Calu3 (cell line): ENCODE measurements around the gene SFXN1. TPM values are rescaled to one million over a fixed set of nuclear protein-coding genes. Genes with fewer than 3 reads are reported as not detected.

Experiments used
- BruUV-seq: library from RNA; stranded (reverse); fragments of 400-500 nt; replicated peaks from 2 replicates; lab custom pipeline; 2021; lab: Mats Ljungman, UMichigan
- CTCF ChIA-PET: fragments of 300-600 bp; sonication (Branson Sonifier 250); formaldehyde crosslinking; loops from one replicate; lab custom pipeline; 2022; ENCODE audit warnings: antibody characterized with exemption; lab: Charles Lee
- DNase-seq: peaks from one replicate; pipeline ENCODE4 v3.0.0; 2022
- H3K27ac Mint-ChIP-seq: one replicate; pipeline ENCODE4 v1.8.0; 2022; ENCODE audit warnings: mixed read lengths; ENCODE audit not compliant: unreplicated experiment
- H3K27me3 Mint-ChIP-seq: one replicate; pipeline ENCODE4 v1.8.0; 2022; ENCODE audit warnings: mixed read lengths; ENCODE audit not compliant: unreplicated experiment
- H3K36me3 Mint-ChIP-seq: one replicate; pipeline ENCODE4 v1.8.0; 2022; ENCODE audit warnings: mild to moderate bottlenecking, moderate library complexity, mixed read lengths; ENCODE audit not compliant: insufficient read depth, unreplicated experiment
- H3K4me1 Mint-ChIP-seq: one replicate; pipeline ENCODE4 v1.8.0; 2022; ENCODE audit warnings: mild to moderate bottlenecking, low read depth, mixed read lengths; ENCODE audit not compliant: unreplicated experiment
- H3K4me3 Mint-ChIP-seq: one replicate; pipeline ENCODE4 v1.8.0; 2022; ENCODE audit warnings: mild to moderate bottlenecking, low read depth, moderate library complexity, mixed read lengths; ENCODE audit not compliant: unreplicated experiment
- H3K9me3 Mint-ChIP-seq: one replicate; pipeline ENCODE4 v1.8.0; 2022; ENCODE audit warnings: low read depth, mixed read lengths; ENCODE audit not compliant: unreplicated experiment
- CTCF ChIP-seq: fragments of 200-600 bp; IDR thresholded peaks from one replicate; pipeline ENCODE4 v1.8.0; 2022; ENCODE audit warnings: antibody characterized with exemption; ENCODE audit not compliant: unreplicated experiment
- intact Hi-C: fragments of 100-400 bp; cut with micrococcal nuclease; formaldehyde crosslinking; loops from one replicate; pipeline ENCODE4 v1.10.0; 2022; ENCODE audit not compliant: unreplicated experiment
- total RNA-seq: library from RNA; stranded (reverse); gene quantifications from 2 replicates; pipeline ENCODE4 v1.2.3, GENCODE V29; 2022

The SFXN1 gene
- total RNA-seq, 1 experiment from 2014 or later, result 106 TPM

DNA sequence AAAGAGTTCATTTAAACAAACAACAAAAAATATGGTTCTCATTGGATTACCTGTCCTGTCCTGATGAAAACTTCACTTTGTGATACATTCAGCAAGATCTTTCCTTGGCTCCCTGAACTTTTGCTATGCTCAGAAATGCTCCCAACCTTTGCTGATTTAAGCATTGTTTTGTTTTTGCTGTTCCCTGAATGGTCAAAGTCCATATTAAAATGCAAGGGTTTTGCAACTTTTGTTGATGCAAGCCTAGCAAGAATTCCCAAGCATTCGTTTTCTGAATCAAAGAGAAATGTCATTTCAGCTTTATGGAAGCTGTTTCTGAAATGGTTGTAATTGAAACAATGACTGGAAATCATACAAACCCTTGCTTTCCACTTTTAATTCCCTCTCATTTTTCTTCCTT is 3.1 kb upstream of the SFXN1 start:
- BruUV-seq, result no TSS peak
- no peak overlapping the region for H3K4me3 Mint-ChIP-seq
- intact Hi-C loops, result no loop called here
- H3K27me3 Mint-ChIP-seq, result peaks cover 58% of the 10 kb centered on the region
- H3K27ac Mint-ChIP-seq, result no peak overlapping the region
- no peaks in the 10 kb centered on the region for H3K9me3 Mint-ChIP-seq
- TF ChIP-seq CTCF, result no peak
- H3K4me1 Mint-ChIP-seq, result peaks cover 11% of the 10 kb centered on the region
- DNase-seq, result no peak
- H3K36me3 Mint-ChIP-seq, result peaks cover 24% of the 10 kb centered on the region
- CTCF ChIA-PET, result no interaction called here

DNA sequence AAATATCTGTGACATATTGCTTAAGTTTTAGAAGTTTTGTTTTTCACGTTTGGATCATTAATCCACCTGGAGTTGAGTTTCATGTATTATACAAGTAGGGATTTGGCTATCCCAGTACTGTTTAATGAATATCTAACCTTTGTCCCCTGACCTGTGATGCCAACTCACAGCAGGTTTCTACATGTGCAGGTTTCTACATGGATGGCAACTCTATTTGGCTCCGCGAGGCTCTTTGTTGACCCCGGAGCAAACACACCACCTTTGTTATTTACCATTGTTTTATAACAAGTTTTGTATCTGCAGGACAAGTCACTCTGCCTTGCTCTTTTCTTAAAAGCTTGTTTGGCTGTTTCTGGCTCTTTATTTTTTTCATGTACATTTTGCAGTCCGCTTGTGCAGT is 920 bp upstream of the SFXN1 start:
- CTCF ChIA-PET, result interaction anchor here (2.5 kb wide), 1 partner anchor 13 kb away, joined by 16 read pairs; no protein-coding TSS in a partner anchor
- DNase-seq, result no peak
- H3K27ac Mint-ChIP-seq, result no peak overlapping the region
- peaks cover 18% of the 10 kb centered on the region for H3K4me1 Mint-ChIP-seq
- intact Hi-C loops, result no loop called here
- H3K36me3 Mint-ChIP-seq, result peaks cover 32% of the 10 kb centered on the region
- H3K27me3 Mint-ChIP-seq, result peaks cover 38% of the 10 kb centered on the region
- no peaks in the 10 kb centered on the region for H3K9me3 Mint-ChIP-seq
- no TSS peak for BruUV-seq
- TF ChIP-seq CTCF, result no peak
- peak overlapping the region; percentile 96 for H3K4me3 Mint-ChIP-seq

- DNase-seq, result no peak
- peak overlapping the region; percentile 46 for H3K27ac Mint-ChIP-seq
- TF ChIP-seq CTCF, result no peak
- peaks cover 18% of the 10 kb centered on the region for H3K4me1 Mint-ChIP-seq
- BruUV-seq, result no TSS peak
- no peaks in the 10 kb centered on the region for H3K9me3 Mint-ChIP-seq
- intact Hi-C loops, result no loop called here
- peak overlapping the region; percentile 96 for H3K4me3 Mint-ChIP-seq
- peaks cover 32% of the 10 kb centered on the region for H3K36me3 Mint-ChIP-seq
- peaks cover 35% of the 10 kb centered on the region for H3K27me3 Mint-ChIP-seq
- CTCF ChIA-PET, result interaction anchor here (1.5 to 2.5 kb wide), 2 partner anchors 14 to 241 kb away, joined by 3 to 16 read pairs; no protein-coding TSS in a partner anchor
Observed at GRCh38 chr5:175478008-175478383, 364 bp upstream of the SFXN1 start.

DNA sequence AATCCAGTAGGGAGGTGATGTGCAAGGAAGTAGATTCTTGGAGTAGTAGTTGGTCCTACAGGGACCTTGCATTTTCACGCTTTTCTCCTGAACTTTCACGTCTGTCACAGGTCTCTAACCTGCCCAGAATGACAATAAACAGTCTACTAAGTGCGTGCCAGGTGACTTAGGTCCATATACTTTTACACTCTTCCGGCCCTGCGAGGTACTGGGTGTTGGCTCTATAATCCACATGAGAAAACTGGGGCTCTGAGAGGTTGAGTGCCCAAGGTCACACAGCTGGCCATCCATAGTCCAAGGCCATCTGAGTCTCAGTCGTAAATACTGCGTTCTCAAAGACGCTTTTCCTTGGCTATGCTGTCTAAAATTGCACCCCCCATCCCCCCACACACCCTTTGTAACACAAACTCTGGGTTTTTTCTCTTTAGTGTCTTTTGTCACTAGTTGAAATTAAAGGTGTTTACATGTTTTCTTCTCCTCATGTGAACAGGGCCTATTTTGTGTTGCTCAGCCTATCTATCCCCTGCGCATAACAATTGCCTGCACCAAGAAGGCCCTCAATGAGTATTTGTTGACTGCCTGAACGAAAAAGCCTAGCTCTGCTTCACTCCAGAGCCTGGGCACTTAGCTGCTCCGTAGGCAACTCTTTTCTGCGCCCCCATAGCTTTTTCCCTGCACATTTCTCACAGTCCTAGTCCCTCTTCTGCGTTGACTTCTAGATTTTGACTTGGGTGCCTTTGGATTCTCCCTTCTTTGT is 943 bp downstream of the SFXN1 start:
- intact Hi-C loops, result no loop called here
- Mint-ChIP-seq H3K4me1 (peaks cover 18% of the 10 kb centered on the region), H3K27ac (peak overlapping the region; percentile 80), H3K9me3 (no peaks in the 10 kb centered on the region), H3K36me3 (peaks cover 40% of the 10 kb centered on the region), H3K4me3 (peak overlapping the region; percentile 96), H3K27me3 (peaks cover 22% of the 10 kb centered on the region)
- TF ChIP-seq CTCF, result no peak
- no peak for DNase-seq
- CTCF ChIA-PET, result interaction anchor here (1.5 kb wide), 1 partner anchor 240 kb away, joined by 3 read pairs; no protein-coding TSS in a partner anchor
- TSS peak; percentile 46 for BruUV-seq
